Adrenal gland (tissue), 5 donors: ENCODE measurements around the gene CALM1.

Experiments
- CTCF ChIP-seq, 6 experiments: fragments of 450-650 bp in 4 of 6; fragments of 200-600 bp in 2 of 6; sonication (generic) in 1 of 6; IDR thresholded peaks; 1 replicate in 5 of 6; 2 replicates in 1 of 6; pipeline versions ENCODE4 v1.5.1 to v1.8.0; 2016 to 2021; ENCODE audit warnings: antibody characterized with exemption in 6 of 6, mild to moderate bottlenecking in 2 of 6, moderate library complexity in 1 of 6
- POLR2A ChIP-seq, 2 donors: fragments of 450-650 bp; IDR thresholded peaks; one replicate each; pipeline ENCODE4 v1.6.1; 2017; ENCODE audit warnings: antibody characterized with exemption in 2 of 2, mild to moderate bottlenecking in 2 of 2, moderate library complexity in 1 of 2
- donor health status: DM: no; HTN: no; CAD: no.

GRCh38 chr14:90447720-90448497 lies 51.1 kb downstream of the CALM1 start:
- TF ChIP-seq CTCF (IDR thresholded peaks at IDR 0.05) (no peak), POLR2A (IDR thresholded peaks at IDR 0.05) (no peak)
